ENCODE data around the gene TMEM245.

TMEM245 gene

DNA sequence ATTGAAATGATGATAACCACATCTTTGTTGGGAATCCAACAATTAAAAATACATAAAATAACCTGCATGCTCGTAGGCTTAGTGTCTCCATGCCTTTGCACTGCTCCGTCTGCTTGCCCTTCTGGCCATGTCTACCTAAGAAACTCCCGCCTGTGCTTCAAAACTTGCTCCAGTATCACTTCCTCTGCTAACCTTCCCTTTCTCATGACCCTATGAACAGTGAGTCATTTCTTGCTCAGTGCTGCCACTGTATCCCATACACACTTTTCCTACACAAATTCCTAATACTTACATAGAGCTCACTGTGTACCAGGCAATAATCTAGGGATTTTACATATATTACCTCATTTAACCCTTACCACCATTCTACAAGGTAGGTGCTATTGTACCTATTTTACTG is 33.5 kb downstream of the TMEM245 start:
- H3K4ac ChIP-seq (ENCODE audit: low read depth in 1 of 2, low read length in 2 of 2): no peak overlapping the region
- H3K23ac ChIP-seq (ENCODE audit: low read length in 2 of 2): no peak overlapping the region
- peak; percentile 58 for DNase-seq
- H2BK15ac ChIP-seq (ENCODE audit: low read depth, poor library complexity, severe bottlenecking): no peak overlapping the region
- H2BK120ac ChIP-seq (ENCODE audit: low read depth, low read length): no peak overlapping the region
- peaks cover 15% of the 10 kb centered on the region for H3K79me1 ChIP-seq (replicated peaks; ENCODE audit: low read length, poor library complexity, severe bottlenecking)
- no peak overlapping the region for H4K8ac ChIP-seq (ENCODE audit: low read length)
- peaks cover 3% of the 10 kb centered on the region for H3K4me1 ChIP-seq (ENCODE audit: control insufficient read depth, insufficient read depth, low read depth, low read length)
- no peak overlapping the region for H4K91ac ChIP-seq (ENCODE audit: low read length)
- no peaks in the 10 kb centered on the region for H3K27me3 ChIP-seq (ENCODE audit: control insufficient read depth in 1 of 2, insufficient read depth in 1 of 2, low read length in 2 of 2)
- no peak overlapping the region for H3K4me3 ChIP-seq (ENCODE audit: insufficient read depth in 1 of 2, low read depth in 1 of 2, low read length in 2 of 2)
- no peak overlapping the region for H2AK5ac ChIP-seq (ENCODE audit: low read length, severe bottlenecking)
- H3K18ac ChIP-seq (ENCODE audit: low read depth in 1 of 2, low read length in 2 of 2): no peak overlapping the region
- H3K9ac ChIP-seq (ENCODE audit: low read length): no peak overlapping the region
- no peak overlapping the region for H2BK12ac ChIP-seq (ENCODE audit: low read length in 2 of 2)
- H3K14ac ChIP-seq (ENCODE audit: low read length in 2 of 2): no peak overlapping the region
- H3K4me2 ChIP-seq (ENCODE audit: low read length, poor library complexity, severe bottlenecking): no peak overlapping the region
- H3K36me3 ChIP-seq (ENCODE audit: control insufficient read depth in 1 of 2, insufficient read depth in 2 of 2, low read depth in 1 of 2, low read length in 2 of 2): peaks cover 10 to 62% of the 10 kb centered on the region in 2 experiments
- H2AFZ ChIP-seq (ENCODE audit: low read depth, low read length): no peak overlapping the region
- WGBS: 94% methylated on average over 3 of the region's 3 CpGs
- no peak overlapping the region for H3K27ac ChIP-seq (ENCODE audit: low read length, poor library complexity, severe bottlenecking)
- H2BK5ac ChIP-seq (ENCODE audit: low read depth, low read length, poor library complexity, severe bottlenecking): no peak overlapping the region
- no peaks in the 10 kb centered on the region for H3K9me3 ChIP-seq (ENCODE audit: control insufficient read depth, low read length)

DNA sequence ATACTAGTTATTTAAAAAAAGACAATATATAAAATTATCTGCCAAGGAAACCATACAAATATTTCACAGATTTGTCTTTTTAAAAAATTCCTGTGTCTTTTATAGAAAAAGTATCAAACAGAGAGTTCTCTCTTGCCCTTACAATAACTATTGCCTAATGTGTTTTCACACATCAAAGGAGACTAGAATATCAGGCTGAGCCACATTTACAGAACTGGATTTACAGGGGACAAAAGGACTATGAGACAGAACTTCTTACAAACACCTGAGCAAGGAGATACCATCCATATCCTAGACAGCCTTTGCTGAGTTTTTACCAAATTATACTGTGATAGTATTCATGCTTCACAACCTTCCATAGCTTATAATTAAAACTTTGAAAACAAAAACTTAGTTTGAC is 34.2 kb downstream of the TMEM245 start:
- no peak overlapping the region for H3K9ac ChIP-seq (ENCODE audit: low read length)
- no peak overlapping the region for H3K18ac ChIP-seq (ENCODE audit: low read depth in 1 of 2, low read length in 2 of 2)
- no peak overlapping the region for H2BK120ac ChIP-seq (ENCODE audit: low read depth, low read length)
- H3K27ac ChIP-seq (ENCODE audit: low read length, poor library complexity, severe bottlenecking): no peak overlapping the region
- no peaks in the 10 kb centered on the region for H3K9me3 ChIP-seq (ENCODE audit: control insufficient read depth, low read length)
- no peak for DNase-seq
- H3K4me2 ChIP-seq (ENCODE audit: low read length, poor library complexity, severe bottlenecking): no peak overlapping the region
- H2BK15ac ChIP-seq (ENCODE audit: low read depth, poor library complexity, severe bottlenecking): no peak overlapping the region
- no peak overlapping the region for H3K23ac ChIP-seq (ENCODE audit: low read length in 2 of 2)
- peaks cover 7 to 63% of the 10 kb centered on the region in 2 experiments for H3K36me3 ChIP-seq (ENCODE audit: control insufficient read depth in 1 of 2, insufficient read depth in 2 of 2, low read depth in 1 of 2, low read length in 2 of 2)
- H2AFZ ChIP-seq (ENCODE audit: low read depth, low read length): no peak overlapping the region
- no peak overlapping the region for H2AK5ac ChIP-seq (ENCODE audit: low read length, severe bottlenecking)
- no peak overlapping the region for H3K14ac ChIP-seq (ENCODE audit: low read length in 2 of 2)
- H3K4me1 ChIP-seq (ENCODE audit: control insufficient read depth, insufficient read depth, low read depth, low read length): peaks cover 3% of the 10 kb centered on the region
- no peak overlapping the region for H4K8ac ChIP-seq (ENCODE audit: low read length)
- no peak overlapping the region for H2BK12ac ChIP-seq (ENCODE audit: low read length in 2 of 2)
- H3K27me3 ChIP-seq (ENCODE audit: control insufficient read depth in 1 of 2, insufficient read depth in 1 of 2, low read length in 2 of 2): no peaks in the 10 kb centered on the region
- no peak overlapping the region for H4K91ac ChIP-seq (ENCODE audit: low read length)
- H2BK5ac ChIP-seq (ENCODE audit: low read depth, low read length, poor library complexity, severe bottlenecking): no peak overlapping the region
- H3K4me3 ChIP-seq (ENCODE audit: insufficient read depth in 1 of 2, low read depth in 1 of 2, low read length in 2 of 2): no peak overlapping the region
- H3K4ac ChIP-seq (ENCODE audit: low read depth in 1 of 2, low read length in 2 of 2): no peak overlapping the region
- H3K79me1 ChIP-seq (replicated peaks; ENCODE audit: low read length, poor library complexity, severe bottlenecking): peaks cover 11% of the 10 kb centered on the region

DNA sequence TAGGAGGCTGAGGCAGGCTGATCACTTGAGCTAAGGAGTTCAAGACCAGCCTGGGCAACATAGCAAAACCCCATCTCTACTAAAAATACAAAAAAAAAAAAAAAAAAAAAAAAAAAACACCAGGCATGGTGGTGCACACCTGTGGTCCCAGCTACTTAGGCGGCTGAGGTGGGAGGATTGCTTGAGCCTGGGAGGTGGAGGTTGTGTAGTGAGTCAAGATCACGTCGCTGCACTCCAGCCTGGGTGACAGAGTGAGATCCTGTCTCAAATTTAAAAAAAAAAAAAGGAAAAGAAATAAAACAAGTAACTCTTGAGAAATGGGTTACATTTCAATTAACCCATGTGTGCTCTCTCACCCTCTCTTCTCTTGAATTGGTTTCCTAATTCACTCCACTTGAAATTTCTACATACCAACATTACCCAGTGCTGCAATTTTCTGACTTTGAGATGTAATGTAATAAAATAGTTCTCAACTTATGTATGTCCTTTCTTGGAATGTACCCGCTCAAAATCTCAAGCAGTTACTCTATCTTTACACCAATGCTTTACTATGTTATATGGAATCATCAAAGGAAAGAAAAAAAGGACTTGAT is 35.8 kb downstream of the TMEM245 start:
- no peak overlapping the region for H2BK5ac ChIP-seq (ENCODE audit: low read depth, low read length, poor library complexity, severe bottlenecking)
- H3K9ac ChIP-seq (ENCODE audit: low read length): no peak overlapping the region
- H2BK12ac ChIP-seq (ENCODE audit: low read length in 2 of 2): no peak overlapping the region
- no peak overlapping the region for H3K23ac ChIP-seq (ENCODE audit: low read length in 2 of 2)
- no peak overlapping the region for H3K14ac ChIP-seq (ENCODE audit: low read length in 2 of 2)
- no peak overlapping the region for H3K4me3 ChIP-seq (ENCODE audit: insufficient read depth in 1 of 2, low read depth in 1 of 2, low read length in 2 of 2)
- H3K4me2 ChIP-seq (ENCODE audit: low read length, poor library complexity, severe bottlenecking): no peak overlapping the region
- no peaks in the 10 kb centered on the region for H3K9me3 ChIP-seq (ENCODE audit: control insufficient read depth, low read length)
- no peak overlapping the region for H4K8ac ChIP-seq (ENCODE audit: low read length)
- H3K4ac ChIP-seq (ENCODE audit: low read depth in 1 of 2, low read length in 2 of 2): no peak overlapping the region
- H4K91ac ChIP-seq (ENCODE audit: low read length): no peak overlapping the region
- no peak overlapping the region for H2BK15ac ChIP-seq (ENCODE audit: low read depth, poor library complexity, severe bottlenecking)
- H2BK120ac ChIP-seq (ENCODE audit: low read depth, low read length): no peak overlapping the region
- peaks cover 9% of the 10 kb centered on the region for H3K79me1 ChIP-seq (replicated peaks; ENCODE audit: low read length, poor library complexity, severe bottlenecking)
- 82% methylated on average over 1 of the region's 4 CpGs for WGBS
- no peak overlapping the region for H3K27ac ChIP-seq (ENCODE audit: low read length, poor library complexity, severe bottlenecking)
- no peak for DNase-seq
- H3K36me3 ChIP-seq (ENCODE audit: control insufficient read depth in 1 of 2, insufficient read depth in 2 of 2, low read depth in 1 of 2, low read length in 2 of 2): peaks cover 6 to 69% of the 10 kb centered on the region in 2 experiments
- H3K27me3 ChIP-seq (ENCODE audit: control insufficient read depth in 1 of 2, insufficient read depth in 1 of 2, low read length in 2 of 2): no peaks in the 10 kb centered on the region
- no peak overlapping the region for H3K18ac ChIP-seq (ENCODE audit: low read depth in 1 of 2, low read length in 2 of 2)
- H3K4me1 ChIP-seq (ENCODE audit: control insufficient read depth, insufficient read depth, low read depth, low read length): peaks cover 3% of the 10 kb centered on the region
- no peak overlapping the region for H2AFZ ChIP-seq (ENCODE audit: low read depth, low read length)
- no peak overlapping the region for H2AK5ac ChIP-seq (ENCODE audit: low read length, severe bottlenecking)

DNA sequence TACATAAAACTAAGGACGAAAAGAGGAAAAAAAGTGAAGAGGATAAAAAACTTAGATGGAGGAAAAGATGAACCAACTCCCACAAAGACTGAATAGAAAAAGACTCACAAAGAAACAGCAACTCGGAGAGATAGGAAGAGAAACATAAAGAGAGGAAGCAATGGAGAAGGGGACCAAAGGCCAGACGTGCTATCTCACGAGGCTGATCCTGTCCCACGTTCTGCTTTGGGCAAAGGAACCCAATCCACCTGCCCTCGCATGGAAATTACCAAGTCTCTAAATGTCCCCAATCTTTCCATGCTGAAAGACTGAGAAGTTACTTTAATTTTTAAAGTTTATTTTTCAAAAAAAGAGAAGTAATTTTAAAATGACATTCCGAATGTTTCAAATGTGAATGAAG is 36.6 kb downstream of the TMEM245 start:
- no peak for DNase-seq
- H2AFZ ChIP-seq (ENCODE audit: low read depth, low read length): no peak overlapping the region
- no peak overlapping the region for H2BK5ac ChIP-seq (ENCODE audit: low read depth, low read length, poor library complexity, severe bottlenecking)
- H3K36me3 ChIP-seq (ENCODE audit: control insufficient read depth in 1 of 2, insufficient read depth in 2 of 2, low read depth in 1 of 2, low read length in 2 of 2): peaks cover 2 to 73% of the 10 kb centered on the region in 2 experiments
- WGBS: 98% methylated on average over 3 of the region's 7 CpGs
- no peak overlapping the region for H4K91ac ChIP-seq (ENCODE audit: low read length)
- H3K23ac ChIP-seq (ENCODE audit: low read length in 2 of 2): no peak overlapping the region
- no peak overlapping the region for H3K18ac ChIP-seq (ENCODE audit: low read depth in 1 of 2, low read length in 2 of 2)
- no peak overlapping the region for H2BK15ac ChIP-seq (ENCODE audit: low read depth, poor library complexity, severe bottlenecking)
- no peak overlapping the region for H4K8ac ChIP-seq (ENCODE audit: low read length)
- H3K14ac ChIP-seq (ENCODE audit: low read length in 2 of 2): no peak overlapping the region
- H3K4me1 ChIP-seq (ENCODE audit: control insufficient read depth, insufficient read depth, low read depth, low read length): peaks cover 2% of the 10 kb centered on the region
- no peak overlapping the region for H3K4me3 ChIP-seq (ENCODE audit: insufficient read depth in 1 of 2, low read depth in 1 of 2, low read length in 2 of 2)
- no peak overlapping the region for H2BK120ac ChIP-seq (ENCODE audit: low read depth, low read length)
- H2AK5ac ChIP-seq (ENCODE audit: low read length, severe bottlenecking): no peak overlapping the region
- no peaks in the 10 kb centered on the region for H3K27me3 ChIP-seq (ENCODE audit: control insufficient read depth in 1 of 2, insufficient read depth in 1 of 2, low read length in 2 of 2)
- no peak overlapping the region for H2BK12ac ChIP-seq (ENCODE audit: low read length in 2 of 2)
- peaks cover 10% of the 10 kb centered on the region for H3K79me1 ChIP-seq (replicated peaks; ENCODE audit: low read length, poor library complexity, severe bottlenecking)
- H3K9me3 ChIP-seq (ENCODE audit: control insufficient read depth, low read length): no peaks in the 10 kb centered on the region
- no peak overlapping the region for H3K27ac ChIP-seq (ENCODE audit: low read length, poor library complexity, severe bottlenecking)
- H3K4ac ChIP-seq (ENCODE audit: low read depth in 1 of 2, low read length in 2 of 2): no peak overlapping the region
- H3K9ac ChIP-seq (ENCODE audit: low read length): no peak overlapping the region
- H3K4me2 ChIP-seq (ENCODE audit: low read length, poor library complexity, severe bottlenecking): no peak overlapping the region

Data from mesenchymal stem cell (in vitro differentiated cells and primary cell).